HK-2 (cell line): Measurements from ENCODE around the gene PLCL2.

Experiments
- DNase-seq: peaks from one replicate; pipeline ENCODE4 v3.0.0-alpha.2; 2018; ENCODE audit not compliant: unreplicated experiment

The PLCL2 gene

DNA sequence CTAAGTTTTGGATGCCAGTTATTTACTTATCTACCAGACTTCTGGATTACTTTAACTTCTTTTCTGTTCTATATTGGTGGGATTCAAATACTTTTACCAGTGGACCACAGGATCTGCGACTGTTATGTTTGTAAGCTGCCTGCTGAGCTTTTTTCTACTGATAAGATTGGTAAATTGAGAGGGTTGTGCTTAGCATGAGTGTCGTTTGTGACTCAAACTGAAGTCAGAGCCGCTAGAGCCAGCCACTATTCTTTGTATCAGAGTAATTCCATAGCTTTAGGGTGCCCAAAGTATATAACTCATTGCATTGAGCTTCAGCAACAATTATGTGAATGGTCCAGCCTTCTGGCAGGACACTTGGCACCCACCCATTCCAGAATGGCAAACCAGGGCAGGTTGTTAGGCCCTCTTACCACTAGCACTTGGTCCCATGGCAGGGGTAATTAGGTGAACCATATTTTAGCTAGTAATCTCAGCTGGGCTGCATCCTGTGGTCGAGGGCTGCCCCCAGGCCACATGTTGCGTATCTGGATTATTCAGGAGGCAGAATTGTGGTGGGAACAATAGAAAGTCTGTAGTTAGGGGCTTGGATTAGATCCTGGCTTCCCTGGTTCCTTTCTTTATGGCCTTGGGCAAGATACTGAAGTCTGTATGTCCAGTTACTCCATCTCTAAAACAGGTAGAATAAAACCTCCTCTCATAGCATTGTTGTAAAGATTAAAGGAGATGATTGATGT is 6.0 kb downstream of the PLCL2 start:
- DNase-seq = no peak

GRCh38 chr3:16893618-16894200 is 9.0 kb downstream of the PLCL2 start:
- no peak for DNase-seq

GRCh38 chr3:16896094-16896627 is 11.4 kb downstream of the PLCL2 start:
- DNase-seq = no peak

GRCh38 chr3:16896820-16897219 is 12.1 kb downstream of the PLCL2 start:
- no peak for DNase-seq

- DNase-seq = no peak
Observed at GRCh38 chr3:16897254-16897926, 12.6 kb downstream of the PLCL2 start.

DNA sequence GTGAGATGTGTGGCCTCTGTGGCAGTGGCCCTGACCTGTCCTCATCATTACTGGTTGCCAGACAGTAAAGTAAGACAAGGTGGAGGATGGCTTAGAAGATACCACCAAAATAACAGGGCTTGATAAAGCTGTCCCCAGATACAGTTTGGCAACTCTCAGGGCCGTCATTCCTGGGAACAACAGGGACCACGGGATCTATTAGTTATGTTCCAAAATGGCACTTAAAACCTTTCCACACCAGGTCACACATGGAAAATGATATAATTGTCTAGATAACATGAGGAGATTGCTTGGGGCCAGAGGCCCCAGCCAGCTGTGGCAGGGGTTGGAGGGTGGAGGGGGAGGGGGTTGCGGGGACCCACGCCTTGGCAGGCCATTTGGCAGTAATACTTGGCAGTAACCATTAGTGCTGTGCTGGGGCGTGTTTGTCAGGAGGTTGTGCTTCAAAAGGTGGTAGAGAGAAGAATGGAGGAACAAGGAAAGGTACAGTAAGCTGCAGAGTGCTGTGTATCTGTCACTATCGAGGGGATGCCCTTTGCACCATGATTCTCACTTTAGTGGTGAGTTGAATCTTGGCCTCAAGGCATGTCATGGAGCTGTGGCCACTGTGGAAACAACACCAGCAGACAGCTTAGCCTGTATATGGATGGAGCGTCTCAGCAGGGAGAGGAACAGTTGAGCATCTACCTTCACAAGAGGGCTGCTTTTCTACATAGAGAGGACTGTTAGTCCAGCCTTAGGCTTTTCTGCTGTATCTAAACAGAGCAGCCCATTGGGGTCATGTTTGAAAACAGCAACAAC is 14.0 kb downstream of the PLCL2 start:
- no peak for DNase-seq

- DNase-seq = no peak
Observed at GRCh38 chr3:16899919-16900318, 15.2 kb downstream of the PLCL2 start.

- DNase-seq = no peak
Observed at GRCh38 chr3:16900779-16901440, 16.2 kb downstream of the PLCL2 start.

DNA sequence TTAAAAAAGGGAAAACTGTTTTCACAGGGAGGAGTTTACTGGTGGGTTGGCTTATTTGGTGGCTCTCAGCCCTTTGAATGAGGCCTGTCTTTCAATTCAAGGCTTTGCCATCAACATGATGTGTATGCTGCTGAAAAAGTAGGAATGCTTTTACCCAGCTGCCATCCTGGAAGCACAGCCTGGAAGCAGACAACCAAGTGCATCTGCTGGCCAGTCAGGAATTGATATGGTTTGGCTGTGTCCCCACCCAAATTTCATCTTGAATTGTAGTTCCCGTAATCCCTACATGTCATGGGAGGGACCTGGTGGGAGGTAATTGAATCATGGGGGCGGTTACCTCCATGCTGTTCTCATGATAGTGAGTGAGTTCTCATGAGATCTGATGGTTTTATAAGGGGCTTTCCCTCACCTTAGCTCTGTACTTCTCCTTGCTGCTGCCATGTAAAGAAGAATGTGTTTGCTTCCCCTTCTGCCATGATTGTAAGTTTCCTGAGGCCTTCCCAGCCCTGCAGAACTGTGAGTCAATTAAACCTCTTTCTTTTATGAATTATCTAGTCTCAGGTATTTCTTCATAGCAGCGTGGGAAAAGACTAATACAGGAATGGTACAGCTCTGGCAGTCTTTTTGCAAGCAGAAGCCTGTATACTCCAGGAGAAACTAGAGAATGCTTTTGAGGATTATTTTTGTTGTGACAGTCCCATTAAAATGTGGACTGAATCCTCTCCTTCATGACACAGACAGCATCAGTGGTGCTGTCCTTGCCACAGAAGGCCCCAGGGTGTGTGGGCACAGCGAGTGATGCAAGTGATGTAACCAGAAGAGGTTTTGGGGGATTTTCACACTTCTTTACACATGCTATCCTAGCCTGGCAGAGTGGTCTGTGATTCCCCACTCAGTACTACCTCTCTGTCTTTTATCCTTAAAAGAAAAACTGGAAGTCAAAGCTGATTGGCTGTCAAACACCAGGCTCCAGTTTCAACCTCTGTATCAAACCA is 20.0 kb downstream of the PLCL2 start:
- no peak for DNase-seq

- no peak for DNase-seq
Observed at GRCh38 chr3:16905704-16906103, 20.9 kb downstream of the PLCL2 start.

- DNase-seq = no peak
Observed at GRCh38 chr3:16906682-16907081, 21.9 kb downstream of the PLCL2 start.

DNA sequence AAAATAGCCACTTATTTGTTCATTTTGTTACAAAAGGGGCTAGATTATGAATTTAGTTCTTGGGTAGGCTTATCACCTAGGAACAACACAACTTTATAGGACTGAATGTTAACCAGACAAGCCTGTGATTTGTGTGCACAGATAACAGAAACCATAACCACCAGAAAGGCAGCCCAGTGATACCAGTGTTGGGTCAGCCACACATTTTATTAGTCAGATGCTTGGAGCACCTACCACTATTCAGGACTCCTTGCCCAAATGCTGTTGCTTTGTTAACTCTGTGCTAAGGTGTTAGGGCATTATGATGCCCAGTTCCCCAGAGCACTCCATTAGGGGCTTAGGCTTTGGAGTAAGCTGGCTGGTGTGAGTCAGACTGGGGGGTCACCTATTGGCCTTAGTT is 22.5 kb downstream of the PLCL2 start:
- DNase-seq = no peak

DNA sequence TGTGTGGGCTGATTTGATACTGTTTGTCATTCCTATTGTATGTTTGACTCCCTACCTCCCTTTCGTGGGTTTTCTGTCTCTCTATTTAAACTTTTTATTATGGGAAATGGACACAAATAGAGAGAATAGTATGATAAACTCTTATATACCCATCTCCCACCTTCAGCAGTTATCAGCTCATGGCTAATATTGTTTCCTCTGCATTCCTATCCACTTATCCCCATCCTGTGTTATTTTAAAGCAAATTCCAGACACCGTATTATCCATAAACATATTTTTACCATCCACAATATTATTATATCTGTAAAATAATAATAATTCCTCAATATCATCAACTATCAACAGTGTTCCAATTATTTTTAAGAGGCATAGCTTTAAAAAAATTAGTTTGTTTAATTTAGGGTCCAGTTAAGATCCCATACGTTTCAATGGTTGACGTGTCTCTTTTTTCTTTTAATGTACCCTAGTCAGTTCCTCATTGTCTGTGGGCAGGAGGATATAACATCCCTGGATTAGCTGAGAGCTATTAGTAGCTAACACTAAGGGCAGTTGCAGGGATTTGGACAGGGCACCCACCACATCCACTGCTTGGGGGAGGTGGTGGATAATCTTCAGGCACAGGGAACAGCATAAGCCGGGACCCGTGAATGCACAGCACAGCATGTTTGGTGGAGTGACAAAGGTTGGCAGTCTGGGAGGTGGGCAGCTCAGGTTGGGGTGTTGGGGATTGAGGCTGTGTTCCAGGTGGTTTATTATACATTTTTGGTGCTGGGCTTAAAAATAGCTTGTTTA is 23.5 kb downstream of the PLCL2 start:
- no peak for DNase-seq

DNA sequence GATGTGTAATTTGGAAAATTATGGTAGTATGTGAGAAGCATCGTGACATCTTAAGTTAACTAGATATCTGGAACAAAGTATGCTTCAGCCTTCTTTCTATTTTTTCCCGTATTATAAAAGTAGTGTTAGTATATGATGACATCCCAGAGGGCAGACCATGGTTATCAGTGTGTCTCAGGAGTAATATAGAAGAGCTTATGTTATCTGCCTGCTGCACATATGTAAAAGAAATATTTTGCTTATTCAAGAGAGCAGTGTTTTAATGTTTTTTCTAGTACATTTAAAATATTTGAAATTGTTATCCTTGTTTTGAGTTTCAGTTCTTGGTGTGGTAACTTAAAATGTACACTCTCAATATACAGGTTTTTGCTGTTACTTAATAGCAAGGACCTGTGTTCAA is 24.1 kb downstream of the PLCL2 start:
- no peak for DNase-seq

- no peak for DNase-seq
Observed at GRCh38 chr3:16909802-16910201, 25.0 kb downstream of the PLCL2 start.

DNA sequence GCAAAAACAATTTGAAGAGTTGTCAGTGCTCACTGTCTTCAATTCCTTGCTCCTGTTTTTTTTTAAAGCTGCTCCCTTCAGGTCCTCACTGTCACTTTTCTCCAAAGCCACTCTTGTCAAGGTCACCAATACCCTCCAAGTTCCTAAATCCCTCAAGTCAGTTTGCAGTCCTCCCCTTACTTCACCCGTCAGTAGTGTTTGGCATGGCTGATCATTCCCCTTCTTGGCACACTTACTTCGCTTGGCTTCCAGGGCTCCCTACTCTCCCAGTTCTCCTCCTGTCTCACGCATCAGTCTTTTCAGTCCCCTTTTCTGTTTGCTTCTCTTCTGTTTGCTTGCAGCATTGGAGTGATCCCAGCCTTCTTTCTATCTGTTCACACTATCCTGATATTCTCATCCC is 25.5 kb downstream of the PLCL2 start:
- no peak for DNase-seq

DNA sequence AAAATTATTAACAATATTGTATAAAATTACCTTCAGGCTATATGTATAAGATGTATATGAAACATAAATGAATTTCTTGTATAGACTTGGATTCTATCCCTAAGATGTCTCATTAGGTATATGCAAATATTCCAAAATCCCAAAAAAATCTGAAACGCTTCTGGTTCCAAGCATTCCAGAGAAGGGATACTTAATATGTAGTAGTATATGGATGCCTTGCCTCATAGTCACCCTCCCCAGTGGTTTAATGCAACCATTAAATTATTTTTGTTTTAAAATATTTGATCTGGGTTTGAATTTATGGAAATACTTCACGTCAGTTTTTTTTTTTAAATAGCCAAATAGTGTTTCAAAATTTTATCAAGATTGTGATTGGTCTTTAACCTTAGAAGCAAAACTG is 27.2 kb downstream of the PLCL2 start:
- DNase-seq = no peak

DNA sequence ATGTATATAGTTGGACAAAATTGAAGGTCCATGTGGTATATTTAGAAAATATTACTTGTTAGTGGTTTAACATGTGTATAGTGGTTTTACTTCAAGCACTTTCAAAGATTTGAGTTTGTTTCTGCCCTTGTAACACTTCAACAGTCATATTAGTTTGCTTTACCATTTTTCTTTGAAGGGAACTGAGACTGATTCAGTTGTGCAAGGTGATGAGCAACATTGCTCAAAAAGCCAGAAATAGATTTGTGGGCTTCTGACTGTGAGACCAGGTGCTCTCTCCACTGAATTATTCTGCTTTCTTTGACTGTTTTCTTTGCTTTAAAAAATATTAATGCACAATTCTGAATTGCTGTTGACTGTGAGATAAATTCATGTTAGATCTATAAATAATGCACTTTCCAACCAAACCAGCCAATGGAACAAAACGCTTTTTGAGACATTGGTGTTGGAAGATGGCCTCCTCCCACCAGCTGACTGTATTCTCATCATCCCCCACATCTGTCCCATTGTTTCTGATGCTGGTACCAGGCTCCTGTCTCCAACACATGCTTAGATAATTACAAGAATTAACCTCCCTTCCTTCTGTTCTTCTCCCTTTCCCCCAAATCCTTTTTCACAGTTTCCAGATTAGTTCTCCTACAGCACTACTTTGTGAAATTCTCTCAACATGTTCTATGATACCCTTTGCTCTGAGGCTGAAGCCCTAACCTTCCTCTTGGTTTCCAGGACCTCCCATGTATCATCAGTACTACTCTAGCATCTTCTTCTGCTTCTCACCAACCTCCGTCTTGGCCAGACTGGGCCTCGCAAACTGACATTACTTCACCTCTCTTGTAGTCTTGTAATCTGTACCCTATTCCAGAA is 27.9 kb downstream of the PLCL2 start:
- no peak for DNase-seq

DNA sequence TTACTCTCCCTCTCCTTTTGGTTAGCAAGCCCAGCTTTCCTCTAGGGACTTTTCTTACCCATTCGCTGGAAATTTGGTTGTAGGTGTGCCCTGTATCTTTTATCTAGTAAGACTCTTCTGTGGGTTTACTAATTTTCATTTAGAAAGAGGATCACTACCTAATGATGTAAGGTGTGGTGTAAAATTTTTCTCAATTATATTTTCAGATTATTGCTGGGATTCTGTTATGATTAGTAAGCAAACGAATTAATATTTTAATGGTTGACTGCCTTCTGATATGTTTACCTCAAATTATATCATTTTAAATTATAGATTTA is 28.5 kb downstream of the PLCL2 start:
- DNase-seq = no peak
